Measurements from ENCODE around the gene GALR3. TPM values are rescaled to one million over a fixed set of nuclear protein-coding genes. Genes with fewer than 3 reads are reported as not detected.

GALR3 gene
- total and polyA plus RNA-seq, 7 experiments from 2014 or later: not detected

DNA sequence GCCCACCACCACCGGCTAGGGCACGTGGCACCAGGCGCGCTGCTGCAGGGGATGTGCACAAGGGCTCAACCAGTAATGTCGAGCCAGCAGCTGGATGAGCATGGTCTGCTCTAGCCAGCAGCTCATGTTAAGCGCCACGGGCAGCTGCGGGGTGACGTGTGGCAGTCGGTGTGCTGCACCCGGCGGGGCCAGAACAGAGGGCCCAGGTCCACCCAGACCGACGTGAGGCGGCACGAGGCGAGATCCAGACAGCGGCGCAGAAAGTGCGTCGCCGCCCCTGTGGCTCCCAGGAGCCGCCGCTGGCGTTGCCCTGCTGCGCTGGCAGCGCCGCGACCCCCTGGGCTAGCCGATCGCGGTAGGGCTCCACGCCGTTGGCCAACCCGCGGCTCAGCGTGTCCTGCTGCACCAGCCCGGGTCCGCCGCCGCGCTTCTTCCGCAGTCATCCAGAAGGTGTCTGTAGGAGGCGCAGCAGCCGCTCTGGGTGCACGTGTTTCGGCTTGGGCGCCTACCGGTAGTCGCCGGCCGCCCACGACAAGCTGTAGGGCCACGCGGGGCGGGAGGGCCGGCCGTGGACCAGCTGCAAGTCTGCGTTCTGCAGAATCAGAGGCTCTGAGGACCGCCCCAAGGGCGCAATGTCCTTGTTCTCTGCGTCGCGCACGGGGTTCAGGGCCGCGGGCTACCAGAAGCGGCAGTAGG lies 4.6 kb upstream of the GALR3 start:
- H3K27ac Mint-ChIP-seq: no peak overlapping the region
- peaks cover 0 to 4% (median 0%) of the 10 kb centered on the region in 5 donors for H3K36me3 Mint-ChIP-seq
- intact Hi-C loops (cut with micrococcal nuclease): loop anchor here in 1 of 2 donors (1.0 kb wide), 1 partner anchor 26 kb away; the partner anchor contains the start of gene ANKRD54
- H3K4me1 Mint-ChIP-seq: peaks cover 0 to 16% (median 11%) of the 10 kb centered on the region in 7 donors
- H3K27ac ChIP-seq (ENCODE audit: low read depth, low read length): no peak overlapping the region
- ATAC-seq: peak; percentile 77
- H3K4me3 ChIP-seq (ENCODE audit: low read length): peak overlapping the region; percentile 61
- peak; percentile 26 to 69 (median 52) for DNase-seq
- H3K9me3 ChIP-seq (ENCODE audit: control insufficient read depth in 2 of 3, low read length in 3 of 3): no peaks in the 10 kb centered on the region
- H3K4me1 ChIP-seq (ENCODE audit: control insufficient read depth in 2 of 2, insufficient read depth in 2 of 2, low read length in 2 of 2): peaks cover 10% of the 10 kb centered on the region in 2 donors
- ChIA-PET POLR2A (interaction anchor here (0.6 to 1.5 kb wide), 4 partner anchors 9 to 182 kb away, joined by 3 to 6 read pairs (median 4); partner anchors contain the start of gene ANKRD54), CTCF (interaction anchor here (0.6 to 8.0 kb wide), 17 partner anchors 10 to 556 kb away, joined by 3 to 94 read pairs (median 5); partner anchors contain the start of genes C22orf23, GCAT and POLR2F)
- H3K36me3 ChIP-seq (ENCODE audit: control insufficient read depth in 2 of 3, insufficient read depth in 3 of 3, low read length in 3 of 3): no peaks in the 10 kb centered on the region
- no peaks in the 10 kb centered on the region for H3K27me3 ChIP-seq (ENCODE audit: control insufficient read depth in 2 of 2, insufficient read depth in 2 of 2, low read length in 2 of 2)
- H3K27me3 Mint-ChIP-seq: peaks cover 12 to 37% (median 27%) of the 10 kb centered on the region in 5 donors
- H3K9me3 Mint-ChIP-seq: no peaks in the 10 kb centered on the region
- peak overlapping the region in 9 of 10 donors; percentile 32 to 74 (median 66) for H3K4me3 Mint-ChIP-seq

DNA sequence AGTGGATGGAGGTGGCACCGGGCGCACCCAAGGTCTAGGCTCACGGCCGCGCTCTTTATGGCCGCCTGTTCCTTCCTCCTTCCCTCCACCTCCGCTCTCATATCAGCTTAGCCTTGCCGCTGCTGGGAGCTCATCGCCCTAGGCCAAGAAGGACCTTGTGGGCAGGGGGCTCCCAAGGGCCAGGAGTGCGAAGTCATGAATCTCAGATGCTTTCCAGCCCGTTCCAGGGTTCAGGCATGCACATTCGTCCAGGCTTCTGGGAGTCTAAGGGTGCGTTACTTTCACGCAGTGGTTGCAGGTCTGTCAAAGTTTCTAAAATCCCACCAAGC lies 4.1 kb upstream of the GALR3 start:
- H3K9me3 ChIP-seq (ENCODE audit: control insufficient read depth in 2 of 3, low read length in 3 of 3): no peaks in the 10 kb centered on the region
- Mint-ChIP-seq H3K4me3 (peak overlapping the region; percentile 40 to 74 (median 68)), H3K4me1 (peaks cover 0 to 16% (median 11%) of the 10 kb centered on the region in 7 donors), H3K27ac (no peak overlapping the region), H3K36me3 (peaks cover 0 to 4% (median 0%) of the 10 kb centered on the region in 5 donors), H3K9me3 (no peaks in the 10 kb centered on the region), H3K27me3 (peaks cover 12 to 42% (median 27%) of the 10 kb centered on the region in 5 donors)
- no peaks in the 10 kb centered on the region for H3K36me3 ChIP-seq (ENCODE audit: control insufficient read depth in 2 of 3, insufficient read depth in 3 of 3, low read length in 3 of 3)
- DNase-seq: no peak
- H3K27ac ChIP-seq (ENCODE audit: low read depth, low read length): no peak overlapping the region
- intact Hi-C loops (cut with micrococcal nuclease): no loop called here
- ChIA-PET POLR2A (interaction anchor here (0.5 to 1.5 kb wide), 5 partner anchors 13 to 182 kb away, joined by 3 to 6 read pairs (median 3); partner anchors contain the start of gene ANKRD54), CTCF (interaction anchor here (1.1 to 8.0 kb wide), 6 partner anchors 16 to 176 kb away, joined by 3 to 94 read pairs (median 8); no protein-coding TSS in a partner anchor)
- no peaks in the 10 kb centered on the region for H3K27me3 ChIP-seq (ENCODE audit: control insufficient read depth in 2 of 2, insufficient read depth in 2 of 2, low read length in 2 of 2)
- H3K4me1 ChIP-seq (ENCODE audit: control insufficient read depth in 2 of 2, insufficient read depth in 2 of 2, low read length in 2 of 2): peaks cover 10% of the 10 kb centered on the region in 2 donors
- no peak for ATAC-seq
- peak overlapping the region; percentile 61 for H3K4me3 ChIP-seq (ENCODE audit: low read length)

DNA sequence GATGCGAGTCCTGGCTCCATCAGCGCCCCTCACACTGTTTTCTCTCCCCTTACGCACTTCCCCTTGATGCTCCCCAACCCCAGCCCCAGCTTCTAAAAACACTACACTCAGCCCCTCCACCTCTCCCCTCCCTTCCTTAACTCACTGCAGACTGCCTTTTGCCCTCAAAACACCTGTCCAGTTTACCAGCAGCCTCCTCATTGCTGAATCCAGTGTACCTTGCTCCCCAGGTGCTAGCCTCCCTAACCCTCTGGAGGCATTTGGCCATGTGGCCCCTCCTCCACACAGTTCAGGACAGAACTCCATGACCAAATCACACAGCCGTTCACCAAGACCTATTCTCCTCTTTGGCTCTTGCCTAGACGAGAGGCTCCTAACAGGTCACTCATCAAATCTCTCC lies 2.8 kb upstream of the GALR3 start:
- ATAC-seq (no peak), DNase-seq (no peak)
- Histone ChIP-seq H3K4me1 (ENCODE audit: control insufficient read depth in 2 of 2, insufficient read depth in 2 of 2, low read length in 2 of 2) (peaks cover 10% of the 10 kb centered on the region in 2 donors), H3K27me3 (ENCODE audit: control insufficient read depth in 2 of 2, insufficient read depth in 2 of 2, low read length in 2 of 2) (no peaks in the 10 kb centered on the region), H3K9me3 (ENCODE audit: control insufficient read depth in 2 of 3, low read length in 3 of 3) (no peaks in the 10 kb centered on the region), H3K4me3 (ENCODE audit: low read length) (no peak overlapping the region), H3K36me3 (ENCODE audit: control insufficient read depth in 2 of 3, insufficient read depth in 3 of 3, low read length in 3 of 3) (no peaks in the 10 kb centered on the region), H3K27ac (ENCODE audit: low read depth, low read length) (no peak overlapping the region)
- Mint-ChIP-seq H3K4me3 (peak overlapping the region in 2 of 10 donors; percentile 23 to 57), H3K4me1 (peaks cover 0 to 16% (median 11%) of the 10 kb centered on the region in 7 donors), H3K36me3 (peaks cover 0 to 4% (median 0%) of the 10 kb centered on the region in 5 donors), H3K9me3 (no peaks in the 10 kb centered on the region), H3K27me3 (peaks cover 12 to 46% (median 27%) of the 10 kb centered on the region in 5 donors), H3K27ac (peak overlapping the region in 1 of 9 donors; percentile 11)
- ChIA-PET POLR2A (interaction anchor here (1.1 kb wide), 1 partner anchor 42 kb away, joined by 3 read pairs; no protein-coding TSS in a partner anchor), CTCF (interaction anchor here (0.7 to 8.0 kb wide), 3 partner anchors 43 to 145 kb away, joined by 3 to 94 read pairs (median 9); no protein-coding TSS in a partner anchor)
- intact Hi-C loops (cut with micrococcal nuclease): no loop called here

DNA sequence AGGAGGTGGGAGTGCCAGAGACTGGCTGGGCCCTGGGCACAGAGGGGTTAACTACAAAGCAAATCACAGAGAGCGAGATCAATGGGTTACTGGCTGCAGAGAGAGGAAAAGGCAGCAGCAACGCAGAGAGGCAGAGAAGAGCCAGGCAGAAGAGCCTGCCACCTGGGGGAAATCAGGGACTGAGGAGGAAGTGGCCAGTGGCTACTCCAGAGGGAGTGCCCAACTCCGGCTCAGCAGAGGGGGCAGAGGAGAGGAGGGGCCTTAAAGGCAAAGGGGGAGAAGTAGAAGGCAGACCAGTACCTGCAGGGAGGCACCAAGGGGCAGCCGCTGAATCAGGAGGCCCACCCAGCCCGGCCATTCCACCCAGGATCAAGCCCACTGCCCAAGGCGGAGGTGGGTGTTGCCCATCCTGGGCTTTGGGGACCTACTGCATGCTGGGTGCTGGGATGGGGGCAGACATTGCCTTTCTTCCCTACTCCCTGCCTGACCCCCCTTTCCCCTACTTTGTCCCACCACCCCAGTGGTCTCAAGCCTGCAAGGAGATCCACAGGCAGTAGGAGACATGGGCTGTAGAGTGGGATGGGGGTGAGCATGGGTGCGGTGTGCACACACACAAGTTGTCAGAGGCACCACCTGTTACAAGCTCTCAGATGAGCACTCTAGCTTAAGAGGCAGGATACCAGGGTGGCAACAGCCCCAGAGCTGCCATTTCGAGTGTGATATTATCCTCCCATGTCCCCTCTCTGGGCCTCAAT lies 926 bp upstream of the GALR3 start:
- H3K4me1 ChIP-seq (ENCODE audit: control insufficient read depth in 2 of 2, insufficient read depth in 2 of 2, low read length in 2 of 2): peaks cover 10% of the 10 kb centered on the region in 2 donors
- ChIA-PET POLR2A (interaction anchor here (0.6 kb wide), 1 partner anchor 15 kb away, joined by 3 read pairs; no protein-coding TSS in a partner anchor), CTCF (no interaction called here)
- Mint-ChIP-seq H3K27me3 (peaks cover 12 to 46% (median 27%) of the 10 kb centered on the region in 5 donors), H3K27ac (no peak overlapping the region), H3K9me3 (no peaks in the 10 kb centered on the region), H3K4me3 (peak overlapping the region in 1 of 10 donors; percentile 42), H3K4me1 (peaks cover 0 to 17% (median 14%) of the 10 kb centered on the region in 7 donors), H3K36me3 (peaks cover 0 to 5% (median 0%) of the 10 kb centered on the region in 5 donors)
- ATAC-seq: no peak
- no peak for DNase-seq
- H3K4me3 ChIP-seq (ENCODE audit: low read length): no peak overlapping the region
- no peak overlapping the region for H3K27ac ChIP-seq (ENCODE audit: low read depth, low read length)
- no peaks in the 10 kb centered on the region for H3K9me3 ChIP-seq (ENCODE audit: control insufficient read depth in 2 of 3, low read length in 3 of 3)
- H3K36me3 ChIP-seq (ENCODE audit: control insufficient read depth in 2 of 3, insufficient read depth in 3 of 3, low read length in 3 of 3): no peaks in the 10 kb centered on the region
- intact Hi-C loops (cut with micrococcal nuclease): no loop called here
- no peaks in the 10 kb centered on the region for H3K27me3 ChIP-seq (ENCODE audit: control insufficient read depth in 2 of 2, insufficient read depth in 2 of 2, low read length in 2 of 2)

DNA sequence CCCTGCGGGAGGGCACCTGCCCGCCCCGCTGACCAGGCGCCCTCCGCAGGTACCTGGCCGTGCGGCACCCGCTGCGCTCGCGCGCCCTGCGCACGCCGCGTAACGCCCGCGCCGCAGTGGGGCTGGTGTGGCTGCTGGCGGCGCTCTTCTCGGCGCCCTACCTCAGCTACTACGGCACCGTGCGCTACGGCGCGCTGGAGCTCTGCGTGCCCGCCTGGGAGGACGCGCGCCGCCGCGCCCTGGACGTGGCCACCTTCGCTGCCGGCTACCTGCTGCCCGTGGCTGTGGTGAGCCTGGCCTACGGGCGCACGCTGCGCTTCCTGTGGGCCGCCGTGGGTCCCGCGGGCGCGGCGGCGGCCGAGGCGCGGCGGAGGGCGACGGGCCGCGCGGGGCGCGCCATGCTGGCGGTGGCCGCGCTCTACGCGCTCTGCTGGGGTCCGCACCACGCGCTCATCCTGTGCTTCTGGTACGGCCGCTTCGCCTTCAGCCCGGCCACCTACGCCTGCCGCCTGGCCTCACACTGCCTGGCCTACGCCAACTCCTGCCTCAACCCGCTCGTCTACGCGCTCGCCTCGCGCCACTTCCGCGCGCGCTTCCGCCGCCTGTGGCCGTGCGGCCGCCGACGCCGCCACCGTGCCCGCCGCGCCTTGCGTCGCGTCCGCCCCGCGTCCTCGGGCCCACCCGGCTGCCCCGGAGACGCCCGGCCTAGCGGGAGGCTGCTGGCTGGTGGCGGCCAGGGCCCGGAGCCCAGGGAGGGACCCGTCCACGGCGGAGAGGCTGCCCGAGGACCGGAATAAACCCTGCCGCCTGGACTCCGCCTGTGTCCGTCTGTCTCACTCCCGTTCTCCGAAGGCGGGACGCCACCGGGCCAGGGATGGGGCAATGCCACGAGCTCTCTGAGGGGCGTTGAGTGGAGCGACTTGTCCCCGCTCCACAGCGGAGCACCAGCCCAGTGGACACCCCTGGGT lies 1.8 kb downstream of the GALR3 start:
- no peaks in the 10 kb centered on the region for H3K9me3 ChIP-seq (ENCODE audit: control insufficient read depth in 2 of 3, low read length in 3 of 3)
- H3K27ac ChIP-seq (ENCODE audit: low read depth, low read length): no peak overlapping the region
- no peaks in the 10 kb centered on the region for H3K4me1 ChIP-seq (ENCODE audit: control insufficient read depth in 2 of 2, insufficient read depth in 2 of 2, low read length in 2 of 2)
- peaks cover 0 to 15% (median 4%) of the 10 kb centered on the region in 5 donors for H3K36me3 Mint-ChIP-seq
- no peak overlapping the region for H3K27ac Mint-ChIP-seq
- no peaks in the 10 kb centered on the region for H3K9me3 Mint-ChIP-seq
- ChIA-PET CTCF (no interaction called here), POLR2A (no interaction called here)
- peaks cover 0 to 5% (median 3%) of the 10 kb centered on the region in 7 donors for H3K4me1 Mint-ChIP-seq
- H3K27me3 Mint-ChIP-seq: peaks cover 10 to 34% (median 24%) of the 10 kb centered on the region in 5 donors
- H3K4me3 ChIP-seq (ENCODE audit: low read length): no peak overlapping the region
- ATAC-seq (peak; percentile 55), DNase-seq (peak in 1 of 9 donors; percentile 44)
- peak overlapping the region in 4 of 10 donors; percentile 33 to 74 (median 72) for H3K4me3 Mint-ChIP-seq
- H3K36me3 ChIP-seq (ENCODE audit: control insufficient read depth in 2 of 3, insufficient read depth in 3 of 3, low read length in 3 of 3): peaks cover 0 to 5% (median 0%) of the 10 kb centered on the region in 3 experiments
- intact Hi-C loops (cut with micrococcal nuclease): no loop called here
- no peaks in the 10 kb centered on the region for H3K27me3 ChIP-seq (ENCODE audit: control insufficient read depth in 2 of 2, insufficient read depth in 2 of 2, low read length in 2 of 2)
